Measurements from ENCODE around the gene ANKH. TPM values are rescaled to one million over a fixed set of nuclear protein-coding genes. Genes with fewer than 3 reads are reported as not detected.

ANKH gene
- total and polyA plus RNA-seq, 2 experiments from 2014 or later, result 27.6 to 29.9 TPM

GRCh38 chr5:14873790-14874189 is 2.2 kb upstream of the ANKH start:
- H4K20me1 ChIP-seq (ENCODE audit: insufficient read depth, poor library complexity, severe bottlenecking), result peaks cover 3% of the 10 kb centered on the region
- DNase-seq (ENCODE audit: low spot score), result no peak
- no peaks in the 10 kb centered on the region for H3K27me3 ChIP-seq
- no peak overlapping the region for H2AFZ ChIP-seq
- H3K4me1 ChIP-seq (ENCODE audit: insufficient read depth), result peaks cover 17% of the 10 kb centered on the region
- TF ChIP-seq EZH2phosphoT487 (IDR thresholded peaks at IDR 0.05; ENCODE audit: low read depth, severe bottlenecking, unreplicated experiment) (no peak), EZH2 (IDR thresholded peaks at IDR 0.05; ENCODE audit: borderline replicate concordance) (no peak), CTCF (IDR thresholded peaks at IDR 0.05; ENCODE audit: poor library complexity) (no peak)
- no peaks in the 10 kb centered on the region for H3K9me2 ChIP-seq (replicated peaks; ENCODE audit: insufficient read depth)
- WGBS (ENCODE audit: low lambda C conversion rate, missing lambda C conversion rate), result 88% methylated on average over 3 of the region's 3 CpGs
- no peak overlapping the region for H3K4me2 ChIP-seq
- H3K36me3 ChIP-seq (replicated peaks; ENCODE audit: insufficient read depth, low read depth), result no peaks in the 10 kb centered on the region
- no peak overlapping the region for H3K27ac ChIP-seq
- peaks cover 23% of the 10 kb centered on the region for H3K79me2 ChIP-seq
- H3K4me3 ChIP-seq, result no peak overlapping the region
- no peaks in the 10 kb centered on the region for H3K9me3 ChIP-seq (ENCODE audit: low read depth)

- peaks cover 3% of the 10 kb centered on the region for H4K20me1 ChIP-seq (ENCODE audit: insufficient read depth, poor library complexity, severe bottlenecking)
- no peaks in the 10 kb centered on the region for H3K27me3 ChIP-seq
- peaks cover 24% of the 10 kb centered on the region for H3K79me2 ChIP-seq
- H3K9me2 ChIP-seq (replicated peaks; ENCODE audit: insufficient read depth), result no peaks in the 10 kb centered on the region
- H3K4me2 ChIP-seq, result peak overlapping the region; percentile 96
- peak overlapping the region; percentile 98 for H3K27ac ChIP-seq
- H2AFZ ChIP-seq, result peak overlapping the region; percentile 68
- no peak for TF ChIP-seq EZH2 (IDR thresholded peaks at IDR 0.05; ENCODE audit: borderline replicate concordance)
- no peak for TF ChIP-seq EZH2phosphoT487 (IDR thresholded peaks at IDR 0.05; ENCODE audit: low read depth, severe bottlenecking, unreplicated experiment)
- no peak for TF ChIP-seq CTCF (IDR thresholded peaks at IDR 0.05; ENCODE audit: poor library complexity)
- H3K9me3 ChIP-seq (ENCODE audit: low read depth), result no peaks in the 10 kb centered on the region
- H3K36me3 ChIP-seq (replicated peaks; ENCODE audit: insufficient read depth, low read depth), result no peaks in the 10 kb centered on the region
- WGBS (ENCODE audit: low lambda C conversion rate, missing lambda C conversion rate), result 71% methylated on average over 9 of the region's 9 CpGs
- H3K4me3 ChIP-seq, result no peak overlapping the region
- DNase-seq (ENCODE audit: low spot score), result no peak
- H3K4me1 ChIP-seq (ENCODE audit: insufficient read depth), result peaks cover 17% of the 10 kb centered on the region
Observed at GRCh38 chr5:14873093-14873492, 1.5 kb upstream of the ANKH start.

- Histone ChIP-seq H3K27ac (peak overlapping the region; percentile 98), H2AFZ (peak overlapping the region; percentile 68), H4K20me1 (ENCODE audit: insufficient read depth, poor library complexity, severe bottlenecking) (peaks cover 3% of the 10 kb centered on the region), H3K4me1 (ENCODE audit: insufficient read depth) (peaks cover 17% of the 10 kb centered on the region), H3K79me2 (peaks cover 29% of the 10 kb centered on the region), H3K27me3 (no peaks in the 10 kb centered on the region), H3K36me3 (replicated peaks; ENCODE audit: insufficient read depth, low read depth) (no peaks in the 10 kb centered on the region), H3K9me3 (ENCODE audit: low read depth) (no peaks in the 10 kb centered on the region), H3K4me3 (peak overlapping the region; percentile 84), H3K4me2 (peak overlapping the region; percentile 96), H3K9me2 (replicated peaks; ENCODE audit: insufficient read depth) (no peaks in the 10 kb centered on the region)
- DNase-seq (ENCODE audit: low spot score), result peak; percentile 81
- WGBS (ENCODE audit: low lambda C conversion rate, missing lambda C conversion rate), result 5% methylated on average over 29 of the region's 73 CpGs
- TF ChIP-seq EZH2 (IDR thresholded peaks at IDR 0.05; ENCODE audit: borderline replicate concordance), result no peak
- TF ChIP-seq EZH2phosphoT487 (IDR thresholded peaks at IDR 0.05; ENCODE audit: low read depth, severe bottlenecking, unreplicated experiment), result no peak
- no peak for TF ChIP-seq CTCF (IDR thresholded peaks at IDR 0.05; ENCODE audit: poor library complexity)
Observed at GRCh38 chr5:14872070-14872989, 752 bp upstream of the ANKH start.
